CD4-positive, alpha-beta T cell treated with Interleukin-10 for 1 hour (primary cell): ENCODE measurements around the gene POU6F2.
"Not testable (repeated sequence)": the region's sequence is repeated elsewhere in the genome, so short reads cannot be mapped to it uniquely, and the experiment has no call there.

Source experiments
- DNase-seq: peaks from one replicate; pipeline ENCODE4 v3.0.0-alpha.2; 2020

Gene POU6F2

GRCh38 chr7:39374436-39375040 is 396.8 kb downstream of the POU6F2 start:
- DNase-seq = no peak

GRCh38 chr7:39375047-39375873 is 397.6 kb downstream of the POU6F2 start:
- no peak for DNase-seq

GRCh38 chr7:39375874-39376190 is 398.1 kb downstream of the POU6F2 start:
- DNase-seq = no peak

- not testable (repeated sequence) for DNase-seq
These were observed 399.2 kb downstream of the POU6F2 start for GRCh38 chr7:39376881-39377280.

GRCh38 chr7:39379416-39379815 is 401.7 kb downstream of the POU6F2 start:
- no peak for DNase-seq

GRCh38 chr7:39383136-39383535 is 405.4 kb downstream of the POU6F2 start:
- no peak for DNase-seq

- DNase-seq = no peak
These were observed 406.7 kb downstream of the POU6F2 start for GRCh38 chr7:39384386-39384785.

- DNase-seq = no peak
These were observed 409.0 kb downstream of the POU6F2 start for GRCh38 chr7:39386718-39387117.

- no peak for DNase-seq
These were observed 414.4 kb downstream of the POU6F2 start for GRCh38 chr7:39392151-39392550.

- DNase-seq = no peak
These were observed 416.5 kb downstream of the POU6F2 start for GRCh38 chr7:39394105-39394680.

GRCh38 chr7:39399458-39399857 is 421.7 kb downstream of the POU6F2 start:
- DNase-seq = no peak

- DNase-seq = no peak
These were observed 422.3 kb downstream of the POU6F2 start for GRCh38 chr7:39399986-39400385.

- DNase-seq = no peak
These were observed 423.1 kb downstream of the POU6F2 start for GRCh38 chr7:39400836-39401235.

- DNase-seq = no peak
These were observed 424.3 kb downstream of the POU6F2 start for GRCh38 chr7:39402034-39402433.

GRCh38 chr7:39404907-39405306 is 427.2 kb downstream of the POU6F2 start:
- DNase-seq = no peak

- DNase-seq = no peak
These were observed 427.9 kb downstream of the POU6F2 start for GRCh38 chr7:39405581-39405980.

GRCh38 chr7:39406467-39406866 is 428.8 kb downstream of the POU6F2 start:
- no peak for DNase-seq

GRCh38 chr7:39407137-39407536 is 429.4 kb downstream of the POU6F2 start:
- DNase-seq = no peak

- DNase-seq = no peak
These were observed 430.0 kb downstream of the POU6F2 start for GRCh38 chr7:39407723-39408122.

GRCh38 chr7:39408906-39409305 is 431.2 kb downstream of the POU6F2 start:
- DNase-seq = no peak

- no peak for DNase-seq
These were observed 432.9 kb downstream of the POU6F2 start for GRCh38 chr7:39410582-39410981.

GRCh38 chr7:39413636-39414223 is 436.0 kb downstream of the POU6F2 start:
- no peak for DNase-seq

GRCh38 chr7:39414224-39415035 is 436.7 kb downstream of the POU6F2 start:
- DNase-seq = peak; percentile 23
